Measurements from ENCODE around the gene CACNA1B. TPM values are rescaled to one million over a fixed set of nuclear protein-coding genes. Genes with fewer than 3 reads are reported as not detected.
"Not testable (repeated sequence)": the region's sequence is repeated elsewhere in the genome, so short reads cannot be mapped to it uniquely, and the experiment has no call there.

The CACNA1B gene
- polyA plus RNA-seq, 1 donor = 0.72 TPM

GRCh38 chr9:138142528-138143244 is 265.1 kb downstream of the CACNA1B start:
- DNase-seq (ENCODE audit: low read depth) = not testable (repeated sequence)

GRCh38 chr9:138143491-138143890 is 265.9 kb downstream of the CACNA1B start:
- not testable (repeated sequence) for DNase-seq (ENCODE audit: low read depth)

DNA sequence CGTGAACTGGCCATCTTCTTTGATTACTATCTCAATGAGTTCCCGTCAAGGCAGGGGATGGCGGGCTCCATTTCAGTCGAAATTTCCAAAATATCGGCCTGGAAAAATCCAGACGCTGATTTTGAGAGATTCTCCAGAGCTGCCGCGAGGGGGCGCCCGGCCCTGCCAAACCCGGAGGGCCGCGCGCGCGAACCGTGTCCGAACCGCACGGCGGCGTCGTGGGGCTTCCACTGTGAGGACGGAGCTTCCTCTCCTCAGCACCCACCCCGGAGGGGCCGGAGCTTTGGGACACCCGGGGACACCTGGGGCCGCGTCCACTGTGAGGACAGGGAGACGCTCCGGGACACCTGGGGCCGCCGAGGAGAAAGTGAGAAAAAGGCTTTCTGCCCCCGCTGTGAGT is 270.0 kb downstream of the CACNA1B start:
- DNase-seq (ENCODE audit: low read depth) = not testable (repeated sequence)

DNA sequence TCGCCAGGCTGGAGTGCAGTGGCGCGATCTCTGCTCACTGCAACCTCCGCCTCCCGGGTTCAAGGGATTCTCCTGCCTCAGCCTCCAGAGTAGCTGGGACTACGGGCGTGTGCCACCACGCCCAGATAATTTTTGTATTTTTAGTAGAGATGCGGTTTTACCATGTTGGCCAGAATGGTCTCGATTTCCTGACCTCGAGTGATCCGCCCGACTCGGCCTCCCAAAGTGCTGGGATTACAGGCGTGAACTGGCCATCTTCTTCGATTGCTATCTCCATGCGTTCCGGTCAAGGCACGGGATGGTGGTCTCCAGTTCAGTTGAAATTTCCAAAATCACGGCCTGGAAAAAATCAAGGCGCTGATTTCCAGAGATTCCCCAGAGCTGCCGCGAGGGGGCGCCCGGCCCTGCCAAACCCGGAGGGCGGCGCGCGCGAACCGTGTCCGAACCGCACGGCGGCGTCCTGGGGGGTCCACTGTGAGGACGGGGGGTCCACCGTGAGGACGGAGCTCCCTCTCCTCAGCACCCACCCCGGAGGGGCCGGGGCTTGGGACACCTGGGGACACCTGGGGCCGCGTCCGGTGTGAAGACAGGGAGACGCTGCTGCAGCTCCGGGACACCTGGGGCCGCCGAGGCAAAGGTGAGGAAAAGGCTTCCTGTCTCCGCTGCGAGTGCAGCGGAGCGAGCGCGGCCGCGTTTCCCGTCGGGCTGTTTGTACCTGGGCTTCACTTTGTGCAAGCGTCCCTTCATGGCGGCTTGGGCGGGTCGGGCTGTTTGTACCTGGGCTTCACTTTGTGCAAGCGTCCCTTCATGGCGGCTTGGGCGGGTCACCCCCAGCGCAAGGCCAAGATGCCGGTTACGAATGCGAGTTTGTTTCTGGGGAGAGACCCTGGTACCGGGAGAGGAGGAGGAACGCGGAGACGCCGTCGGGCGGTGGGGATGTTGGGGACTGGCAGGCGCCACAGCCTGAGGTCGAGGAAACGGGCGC is 272.4 kb downstream of the CACNA1B start:
- DNase-seq (ENCODE audit: low read depth) = not testable (repeated sequence)

- DNase-seq (ENCODE audit: low read depth) = not testable (repeated sequence)
Measured at GRCh38 chr9:138155788-138156187, 278.2 kb downstream of the CACNA1B start.

GRCh38 chr9:138166793-138167192 is 289.2 kb downstream of the CACNA1B start:
- DNase-seq (ENCODE audit: low read depth) = not testable (repeated sequence)
